A549 (cell line): ENCODE measurements around the gene MRTFB. TPM values are rescaled to one million over a fixed set of nuclear protein-coding genes. Genes with fewer than 3 reads are reported as not detected.
A peak's percentile ranks its signal among the peaks of the same experiment; 100 is the strongest.

Experiments
- ATAC-seq, 2 experiments: fragments of 200-7000 bp in 1 of 2; fragments of >200 bp in 1 of 2; cut with Nextera tagmentation in 1 of 2; cut with Tn5 transposase in 1 of 2; 3 replicates each; pipeline versions ENCODE4 v1.8.0 to v1.9.1; 2018 to 2020; ENCODE audit warnings: mild to moderate bottlenecking in 1 of 2, moderate library complexity in 1 of 2
- CTCF ChIA-PET: fragments of 300-600 bp; sonication (Branson Sonifier 250); formaldehyde crosslinking; extraction: SDS; loops from one replicate; lab custom pipeline; 2021; ENCODE audit warnings: antibody characterized with exemption, inconsistent platforms; lab: Yijun Ruan, JAX
- POLR2A ChIA-PET: fragments of 350-600 bp; formaldehyde crosslinking; extraction: SDS; loops from one replicate; lab custom pipeline; 2021; ENCODE audit warnings: antibody characterized with exemption, inconsistent platforms; lab: Yijun Ruan, JAX
- DNase-seq, 2 experiments: peaks; one replicate each; pipeline versions ENCODE4 v3.0.0 to v3.0.0-alpha.2; 2011 to 2016; ENCODE audit warnings: low read depth in 1 of 2, low spot score in 1 of 2
- FAIRE-seq: peaks from 2 replicates; lab custom pipeline; 2011; peaks lifted over from hg19 to GRCh38; lab: Jason Lieb, UNC
- H3K27ac ChIP-seq, 2 experiments: fragments of >200 bp; sonication (Bioruptor Twin); formaldehyde crosslinking; 3 replicates each; pipeline ENCODE4 v1.5.1; 2016 to 2017
- H3K4me1 ChIP-seq: fragments of >200 bp; sonication (Bioruptor Twin); formaldehyde crosslinking; 3 replicates; pipeline ENCODE4 v1.6.1; 2016
- H3K4me2 ChIP-seq: fragments of >200 bp; sonication (Bioruptor Twin); formaldehyde crosslinking; 3 replicates; pipeline ENCODE4 v1.6.1; 2016
- H3K4me3 ChIP-seq: fragments of >200 bp; sonication (Bioruptor Twin); formaldehyde crosslinking; 3 replicates; pipeline ENCODE4 v1.5.1; 2016
- H3K9me3 ChIP-seq: fragments of >200 bp; sonication (Bioruptor Twin); formaldehyde crosslinking; 3 replicates; pipeline ENCODE4 v1.6.1; 2016
- BHLHE40 ChIP-seq: IDR thresholded peaks from 2 replicates; pipeline ENCODE4 v1.6.1; 2012; ENCODE audit warnings: low read depth, low read length, inconsistent platforms
- CEBPB ChIP-seq, 2 experiments: fragments of >200 bp in 1 of 2; sonication (Bioruptor Twin) in 1 of 2; formaldehyde crosslinking in 1 of 2; IDR thresholded peaks; 2 replicates each; pipeline ENCODE4 v1.6.1; 2012 to 2016
- EHF ChIP-seq: fragments of 250-450 bp; sonication (Bioruptor Pico); IDR thresholded peaks from 2 replicates; pipeline ENCODE4 v1.5.0; 2020; ENCODE audit warnings: mild to moderate bottlenecking
- EHMT2 ChIP-seq: fragments of 200-600 bp; sonication (generic); IDR thresholded peaks from 2 replicates; pipeline ENCODE4 v1.6.1; 2016; ENCODE audit warnings: antibody characterized with exemption, low read depth, mild to moderate bottlenecking, moderate library complexity
- ELK1 ChIP-seq: fragments of 150-350 bp; IDR thresholded peaks from 2 replicates; pipeline ENCODE4 v1.6.1; 2014; ENCODE audit warnings: low read depth, mild to moderate bottlenecking, low read length
- ESRRA ChIP-seq: fragments of 150-350 bp; IDR thresholded peaks from 2 replicates; pipeline ENCODE4 v1.6.1; 2014; ENCODE audit warnings: mild to moderate bottlenecking, low read length, borderline replicate concordance
- HDAC2 ChIP-seq: fragments of 200-600 bp; sonication (generic); IDR thresholded peaks from 2 replicates; pipeline ENCODE4 v1.6.1; 2016
- JUN ChIP-seq, 2 experiments: fragments of >200 bp; sonication (Bioruptor Twin); formaldehyde crosslinking; IDR thresholded peaks; 2 replicates in 1 of 2; 3 replicates in 1 of 2; pipeline ENCODE4 v1.6.1; 2016 to 2017
- NFE2L2 ChIP-seq: fragments of 150-350 bp; conservative IDR thresholded peaks from 2 replicates; pipeline ENCODE4 v1.6.1; 2014; ENCODE audit warnings: low read length
- PBX3 ChIP-seq: IDR thresholded peaks from 2 replicates; pipeline ENCODE4 v1.6.1; 2012
- POLR2AphosphoS2 ChIP-seq: conservative IDR thresholded peaks from 2 replicates; pipeline ENCODE4 v1.6.1; 2012; ENCODE audit warnings: low read length, improper control_type of control experiment, inconsistent platforms
- REST ChIP-seq: fragments of 200-600 bp; sonication (generic); IDR thresholded peaks from 2 replicates; pipeline ENCODE4 v1.6.1; 2016; ENCODE audit warnings: antibody characterized with exemption, mild to moderate bottlenecking, moderate library complexity
- SREBF2 ChIP-seq: fragments of 450-650 bp; IDR thresholded peaks from 2 replicates; pipeline ENCODE4 v1.6.1; 2014; ENCODE audit warnings: mild to moderate bottlenecking, moderate library complexity
- TFCP2L1 ChIP-seq: fragments of 250-450 bp; sonication (Bioruptor Pico); IDR thresholded peaks from 2 replicates; pipeline ENCODE4 v1.5.0; 2021; ENCODE audit warnings: mild to moderate bottlenecking
- USF2 ChIP-seq: fragments of 450-650 bp; IDR thresholded peaks from 2 replicates; pipeline ENCODE4 v1.6.1; 2014; ENCODE audit warnings: antibody characterized with exemption
- ZNF302 ChIP-seq: fragments of 250-450 bp; sonication (Bioruptor Pico); IDR thresholded peaks from 2 replicates; pipeline ENCODE4 v1.9.0; 2021; ENCODE audit warnings: inconsistent platforms, mild to moderate bottlenecking, moderate library complexity
- WGBS: methylation state at CpG from one replicate; pipeline ENCODE4 v1.1.6; 2017; ENCODE audit errors: missing lambda C conversion rate; 5-methylcytosine and 5-hydroxymethylcytosine counted together
- polyA plus RNA-seq, 4 experiments: library from polyadenylated mRNA; depleted of rRNA in 3 of 4; stranded (reverse); fragments of >200 nt; fragmentation: RNase III in 1 of 4; extraction: RNeasy Plus Mini Kit Qiagen cat#74134 plus additional on column Dnase treatment in 1 of 4; gene quantifications; 2 replicates in 3 of 4; 3 replicates in 1 of 4; pipeline ENCODE4 v1.2.3, GENCODE V29; 2011 to 2017

MRTFB gene
- polyA plus RNA-seq, 2 of the 4 experiments (the other 2 are of a cell fraction) = 13.7 to 24.2 TPM

GRCh38 chr16:14105760-14106375 is 34.7 kb downstream of the MRTFB start:
- Histone ChIP-seq H3K4me1 (peaks cover 58% of the 10 kb centered on the region), H3K4me2 (peak overlapping the region; percentile 56), H3K27ac (peak overlapping the region in 1 of 2 experiments; percentile 33; a peak in 1 of 6 replicates), H3K9me3 (no peaks in the 10 kb centered on the region), H3K4me3 (no peak overlapping the region)
- ATAC-seq (peak in 1 of 2 experiments; percentile 43; a peak in 3 of 6 replicates), FAIRE-seq (no peak), DNase-seq (no peak)
- POLR2A ChIA-PET = no interaction called here
- WGBS = 84% methylated on average over 3 of the region's 3 CpGs
- CTCF ChIA-PET = interaction anchor here (1.2 to 1.5 kb wide), 3 partner anchors 12 to 187 kb away, joined by 3 to 5 read pairs (median 3); no protein-coding TSS in a partner anchor
- TF ChIP-seq HDAC2 (no peak), BHLHE40 (no peak), JUN (IDR thresholded peaks at IDR 0.05) (no peak)

GRCh38 chr16:14106457-14106856 is 35.3 kb downstream of the MRTFB start:
- POLR2A ChIA-PET = no interaction called here
- FAIRE-seq = no peak

More at GRCh38 chr16:14106457-14106856, 35.3 kb downstream of the MRTFB start:
- no peak overlapping the region for H3K4me3 ChIP-seq
- no peaks in the 10 kb centered on the region for H3K9me3 ChIP-seq
- peaks cover 59% of the 10 kb centered on the region for H3K4me1 ChIP-seq
- TF ChIP-seq TFCP2L1 (CRISPR knock-in tag) (no peak), USF2 (no peak), NFE2L2 (no peak), REST (no peak), SREBF2 (no peak), ZNF302 (CRISPR knock-in tag) (no peak), EHMT2 (no peak), ELK1 (no peak), CEBPB (IDR thresholded peaks at IDR 0.05) (no peak), ESRRA (no peak), POLR2AphosphoS2 (no peak), PBX3 (no peak), EHF (no peak)
- peak overlapping the region; percentile 56 for H3K4me2 ChIP-seq
- CTCF ChIA-PET = interaction anchor here (0.6 to 1.2 kb wide), 2 partner anchors 12 to 97 kb away, joined by 4 to 5 read pairs; no protein-coding TSS in a partner anchor
- H3K27ac ChIP-seq = peak overlapping the region in 1 of 2 experiments; percentile 33; a peak in 1 of 6 replicates
- ATAC-seq = peak in 1 of 2 experiments; percentile 59; a peak in 3 of 6 replicates
- DNase-seq = peak in 1 of 2 experiments; percentile 6
- 73% methylated on average over 3 of the region's 3 CpGs for WGBS
